Endodermal cell (in vitro differentiated cells): ENCODE data around the gene TTC7B. TPM values are rescaled to one million over a fixed set of nuclear protein-coding genes. Genes with fewer than 3 reads are reported as not detected.

Experiments used
- DNase-seq: peaks from one replicate; pipeline ENCODE4 v3.0.0-alpha.2; 2017
- H3K27ac ChIP-seq: 2 replicates; pipeline ENCODE4 v1.5.1; 2013; ENCODE audit warnings: mild to moderate bottlenecking, low read depth, low read length, moderate library complexity
- H3K27me3 ChIP-seq: 2 replicates; pipeline ENCODE4 v1.6.1; 2013; ENCODE audit warnings: mild to moderate bottlenecking, low read length, moderate library complexity; ENCODE audit not compliant: insufficient read depth, control insufficient read depth, poor library complexity, severe bottlenecking
- H3K36me3 ChIP-seq: 2 replicates; pipeline ENCODE4 v1.7.0; 2013; ENCODE audit warnings: mild to moderate bottlenecking, low read length, moderate library complexity; ENCODE audit not compliant: control insufficient read depth, insufficient read depth
- H3K4me1 ChIP-seq: one replicate; pipeline ENCODE4 v1.7.0; 2013; ENCODE audit warnings: low read length; ENCODE audit not compliant: control insufficient read depth, insufficient read depth
- H3K4me3 ChIP-seq: 2 replicates; pipeline ENCODE4 v1.5.1; 2013; ENCODE audit warnings: mild to moderate bottlenecking, low read length, moderate library complexity
- H3K9ac ChIP-seq: 2 replicates; pipeline ENCODE4 v1.6.1; 2013; ENCODE audit warnings: mild to moderate bottlenecking, low read length, moderate library complexity; ENCODE audit not compliant: poor library complexity, severe bottlenecking; ENCODE audit errors: extremely low read depth
- H3K9me3 ChIP-seq: 2 replicates; pipeline ENCODE4 v1.6.1; 2013; ENCODE audit warnings: mild to moderate bottlenecking, low read length, moderate library complexity; ENCODE audit not compliant: control insufficient read depth
- H3K27ac Mint-ChIP-seq: 2 replicates; pipeline ENCODE4 v1.8.0; 2020; ENCODE audit warnings: mixed read lengths
- H3K27me3 Mint-ChIP-seq: 2 replicates; pipeline ENCODE4 v1.8.0; 2021; ENCODE audit warnings: mild to moderate bottlenecking, mixed read lengths; ENCODE audit not compliant: insufficient read depth
- H3K36me3 Mint-ChIP-seq: 2 replicates; pipeline ENCODE4 v1.8.0; 2020; ENCODE audit warnings: low read depth, mixed read lengths
- H3K4me1 Mint-ChIP-seq: 2 replicates; pipeline ENCODE4 v1.8.0; 2020; ENCODE audit warnings: mixed read lengths
- H3K4me3 Mint-ChIP-seq: 2 replicates; pipeline ENCODE4 v1.8.0; 2020; ENCODE audit warnings: mild to moderate bottlenecking, moderate library complexity, mixed read lengths
- H3K9me3 Mint-ChIP-seq: 2 replicates; pipeline ENCODE4 v1.8.0; 2020; ENCODE audit warnings: mild to moderate bottlenecking, mixed read lengths
- WGBS, 2 experiments: methylation state at CpG; one replicate each; pipeline versions ENCODE4 v1.1.5 to v1.1.7; 2013; ENCODE audit warnings: missing lambda C conversion rate in 2 of 2, mixed read lengths in 1 of 2; ENCODE audit not compliant: insufficient coverage in 1 of 2, insufficient read length in 1 of 2; 5-methylcytosine and 5-hydroxymethylcytosine counted together
- total RNA-seq, 2 donors: library from RNA; stranded (reverse); fragmentation: NEBNext Ultra II Directional in 1 of 2; extraction: Animal tissue kit (Norgen Biotek cat#: 25700) in 1 of 2; gene quantifications; 2 replicates in 1 of 2; 3 replicates in 1 of 2; pipeline ENCODE4 v1.2.1, GENCODE V29; 2021
- TF ChIP-seq, protein P1 (sequence below): fragments of 200-600 bp; sonication (generic); conservative IDR thresholded peaks from 2 replicates; pipeline ENCODE4 v1.5.0; 2021; ENCODE audit warnings: antibody characterized with exemption, mild to moderate bottlenecking

TTC7B gene
- total RNA-seq, 2 donors from 2014 or later: 51.3 to 62.6 TPM

DNA sequence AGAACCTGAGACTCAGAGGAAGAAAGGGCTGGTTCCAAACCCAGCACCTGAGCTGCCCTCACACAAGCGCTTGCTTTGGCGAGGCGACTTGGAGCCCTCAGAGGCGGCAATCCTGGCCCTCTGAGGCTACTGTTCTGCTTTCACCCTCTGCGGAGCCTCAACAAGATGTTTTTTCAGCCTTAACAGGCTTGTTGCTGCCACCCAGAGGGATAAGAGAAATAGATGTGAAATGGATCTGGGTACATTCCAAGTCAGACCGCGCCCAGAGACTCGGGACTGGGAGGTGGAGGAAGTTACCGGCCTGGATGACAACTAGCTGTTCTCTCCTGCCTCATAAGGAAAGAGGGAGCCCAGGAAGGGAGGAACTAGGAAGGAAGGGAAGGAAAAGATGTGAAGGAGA, 89.6 kb downstream of the TTC7B start:
- Mint-ChIP-seq H3K9me3 (no peaks in the 10 kb centered on the region), H3K27me3 (no peaks in the 10 kb centered on the region), H3K4me1 (peaks cover 8% of the 10 kb centered on the region), H3K36me3 (peaks cover 14% of the 10 kb centered on the region), H3K27ac (peak overlapping the region; percentile 6), H3K4me3 (no peak overlapping the region)
- Histone ChIP-seq H3K27ac (no peak overlapping the region), H3K27me3 (no peaks in the 10 kb centered on the region), H3K4me1 (no peaks in the 10 kb centered on the region), H3K9ac (no peak overlapping the region), H3K4me3 (no peak overlapping the region), H3K9me3 (no peaks in the 10 kb centered on the region), H3K36me3 (no peaks in the 10 kb centered on the region)
- 82 to 84% methylated on average over 9 of the region's 9 CpGs for WGBS, 2 experiments
- TF ChIP-seq, protein P1, sequence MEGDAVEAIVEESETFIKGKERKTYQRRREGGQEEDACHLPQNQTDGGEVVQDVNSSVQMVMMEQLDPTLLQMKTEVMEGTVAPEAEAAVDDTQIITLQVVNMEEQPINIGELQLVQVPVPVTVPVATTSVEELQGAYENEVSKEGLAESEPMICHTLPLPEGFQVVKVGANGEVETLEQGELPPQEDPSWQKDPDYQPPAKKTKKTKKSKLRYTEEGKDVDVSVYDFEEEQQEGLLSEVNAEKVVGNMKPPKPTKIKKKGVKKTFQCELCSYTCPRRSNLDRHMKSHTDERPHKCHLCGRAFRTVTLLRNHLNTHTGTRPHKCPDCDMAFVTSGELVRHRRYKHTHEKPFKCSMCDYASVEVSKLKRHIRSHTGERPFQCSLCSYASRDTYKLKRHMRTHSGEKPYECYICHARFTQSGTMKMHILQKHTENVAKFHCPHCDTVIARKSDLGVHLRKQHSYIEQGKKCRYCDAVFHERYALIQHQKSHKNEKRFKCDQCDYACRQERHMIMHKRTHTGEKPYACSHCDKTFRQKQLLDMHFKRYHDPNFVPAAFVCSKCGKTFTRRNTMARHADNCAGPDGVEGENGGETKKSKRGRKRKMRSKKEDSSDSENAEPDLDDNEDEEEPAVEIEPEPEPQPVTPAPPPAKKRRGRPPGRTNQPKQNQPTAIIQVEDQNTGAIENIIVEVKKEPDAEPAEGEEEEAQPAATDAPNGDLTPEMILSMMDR: peak; percentile 47
- DNase-seq: peak; percentile 75

DNA sequence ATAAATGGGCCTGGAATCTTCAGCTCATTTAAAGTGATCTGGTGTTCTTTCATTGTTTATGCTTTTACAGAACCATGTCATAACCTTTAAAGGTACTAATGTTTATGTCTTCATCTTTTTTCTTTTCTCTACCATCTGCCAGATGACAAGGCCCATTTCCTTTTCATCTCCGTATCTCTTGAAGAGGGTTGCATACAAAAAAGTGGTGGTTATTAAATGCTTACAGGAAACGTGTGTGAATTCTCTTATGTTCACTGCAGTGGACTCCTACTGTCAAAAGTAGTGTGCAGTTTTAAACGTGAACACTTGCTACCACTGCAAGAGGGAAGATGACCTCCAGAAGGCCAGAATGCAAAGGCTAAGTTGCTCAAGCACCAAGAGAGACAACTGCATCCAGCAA, 91.4 kb downstream of the TTC7B start:
- no peak for DNase-seq
- Mint-ChIP-seq H3K9me3 (no peaks in the 10 kb centered on the region), H3K27ac (no peak overlapping the region), H3K27me3 (no peaks in the 10 kb centered on the region), H3K36me3 (peaks cover 9% of the 10 kb centered on the region), H3K4me1 (peaks cover 8% of the 10 kb centered on the region), H3K4me3 (no peak overlapping the region)
- Histone ChIP-seq H3K4me3 (no peak overlapping the region), H3K4me1 (no peaks in the 10 kb centered on the region), H3K27ac (no peak overlapping the region), H3K27me3 (no peaks in the 10 kb centered on the region), H3K36me3 (no peaks in the 10 kb centered on the region), H3K9me3 (no peaks in the 10 kb centered on the region), H3K9ac (no peak overlapping the region)
- TF ChIP-seq, protein P1: no peak
- 89% methylated on average over 3 of the region's 3 CpGs for WGBS, 2 experiments

GRCh38 chr14:90722590-90722989, 93.6 kb downstream of the TTC7B start:
- H3K4me3 ChIP-seq: no peak overlapping the region
- H3K36me3 Mint-ChIP-seq: peaks cover 3% of the 10 kb centered on the region
- no peak overlapping the region for H3K27ac ChIP-seq
- H3K27me3 Mint-ChIP-seq: no peaks in the 10 kb centered on the region
- no peak for DNase-seq
- no peaks in the 10 kb centered on the region for H3K36me3 ChIP-seq
- H3K4me3 Mint-ChIP-seq: no peak overlapping the region
- H3K9ac ChIP-seq: no peak overlapping the region
- no peaks in the 10 kb centered on the region for H3K27me3 ChIP-seq
- no peaks in the 10 kb centered on the region for H3K9me3 Mint-ChIP-seq
- 92 to 94% methylated on average over 2 of the region's 2 CpGs for WGBS, 2 experiments
- H3K27ac Mint-ChIP-seq: no peak overlapping the region
- H3K9me3 ChIP-seq: no peaks in the 10 kb centered on the region
- peaks cover 13% of the 10 kb centered on the region for H3K4me1 Mint-ChIP-seq
- TF ChIP-seq, protein P1: no peak
- peaks cover 6% of the 10 kb centered on the region for H3K4me1 ChIP-seq
